T-helper 2 cell (primary cell): Measurements from ENCODE around the gene NUCB1.

Experiments
- DNase-seq, 5 experiments: peaks; one replicate each; pipeline versions ENCODE4 v3.0.0 to v3.0.0-alpha.2; 2012 to 2022

Gene NUCB1

DNA sequence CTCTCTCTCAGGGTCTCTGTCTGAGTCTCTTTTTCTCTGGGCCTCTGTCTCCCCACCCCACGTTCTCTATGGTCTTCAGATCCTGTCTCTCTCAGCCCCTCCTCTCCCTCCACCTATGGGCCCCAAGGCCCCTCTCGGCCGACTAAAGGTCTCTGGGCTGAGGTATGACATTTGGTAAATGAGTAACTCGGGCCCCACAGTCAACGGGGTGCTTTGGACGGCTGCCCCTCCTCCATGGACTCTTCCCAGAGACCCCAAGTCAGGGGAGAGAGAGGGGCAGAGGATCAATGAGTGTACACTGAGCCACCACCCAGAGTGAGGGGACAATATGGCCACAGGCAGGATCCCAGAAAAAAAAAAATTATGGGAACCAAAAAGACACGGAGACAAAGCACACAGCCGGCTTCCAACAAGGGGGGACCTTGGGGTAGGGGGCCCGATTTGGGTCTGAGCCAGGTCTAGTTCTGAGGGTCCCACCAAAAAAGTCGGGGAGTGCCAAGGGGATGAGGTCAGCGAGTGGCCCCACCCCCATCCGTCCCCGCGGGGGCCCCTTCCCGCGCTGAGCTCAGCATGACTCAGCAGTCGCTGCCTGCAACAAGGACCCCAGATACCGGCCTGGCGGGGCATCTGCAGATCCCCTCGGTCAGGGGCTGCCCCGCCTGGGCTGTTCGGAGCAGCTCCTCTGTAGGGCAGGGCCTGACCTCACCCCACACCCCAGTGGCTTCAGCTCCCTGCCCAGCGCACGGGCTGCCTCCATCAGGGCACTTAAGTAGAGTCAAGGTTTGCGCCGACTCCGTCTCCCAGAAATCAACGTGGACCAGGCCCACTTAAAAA lies 63.5 kb downstream of the NUCB1 start:
- DNase-seq, result peak; percentile 19 to 70 (median 29)

DNA sequence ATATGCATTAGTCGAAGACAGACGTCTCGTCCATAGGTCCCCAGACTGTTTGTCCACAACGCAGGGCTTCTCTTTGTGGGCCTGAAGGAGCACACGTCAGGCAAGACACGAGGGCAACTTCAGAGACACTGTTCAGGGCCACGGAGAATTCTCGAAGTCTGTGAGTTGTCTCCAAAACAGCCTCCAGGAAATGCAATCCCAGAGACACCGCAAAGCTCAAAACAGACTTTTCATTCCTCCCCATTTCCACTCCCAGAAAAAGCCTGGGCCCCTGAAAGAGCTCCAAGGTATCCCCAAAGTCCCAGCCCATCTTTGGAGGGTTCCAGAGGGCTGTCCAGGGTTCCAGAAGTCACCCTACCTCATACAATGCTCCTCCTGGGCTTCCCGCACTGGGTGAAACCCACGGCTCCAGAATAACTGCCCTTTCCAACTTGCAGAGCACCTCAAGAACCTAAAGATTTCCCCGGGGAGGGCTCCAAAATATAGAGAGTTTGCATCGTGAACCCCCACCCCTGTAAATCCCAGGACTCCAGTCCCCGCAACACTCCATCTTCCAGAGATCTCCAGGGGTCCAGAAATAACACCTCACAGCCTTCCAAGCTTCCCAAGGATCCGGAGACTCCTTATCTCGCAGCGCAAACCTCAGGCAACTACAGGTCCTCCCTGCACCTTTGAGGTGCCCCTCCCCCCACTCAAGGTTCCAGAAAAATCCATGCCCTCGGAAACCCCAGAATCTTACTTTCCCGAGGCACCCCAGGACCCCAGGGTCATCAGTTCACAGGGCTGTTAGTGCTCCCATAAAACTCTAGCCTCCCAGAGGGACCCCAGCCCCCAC lies 64.3 kb downstream of the NUCB1 start:
- DNase-seq, result no peak

DNA sequence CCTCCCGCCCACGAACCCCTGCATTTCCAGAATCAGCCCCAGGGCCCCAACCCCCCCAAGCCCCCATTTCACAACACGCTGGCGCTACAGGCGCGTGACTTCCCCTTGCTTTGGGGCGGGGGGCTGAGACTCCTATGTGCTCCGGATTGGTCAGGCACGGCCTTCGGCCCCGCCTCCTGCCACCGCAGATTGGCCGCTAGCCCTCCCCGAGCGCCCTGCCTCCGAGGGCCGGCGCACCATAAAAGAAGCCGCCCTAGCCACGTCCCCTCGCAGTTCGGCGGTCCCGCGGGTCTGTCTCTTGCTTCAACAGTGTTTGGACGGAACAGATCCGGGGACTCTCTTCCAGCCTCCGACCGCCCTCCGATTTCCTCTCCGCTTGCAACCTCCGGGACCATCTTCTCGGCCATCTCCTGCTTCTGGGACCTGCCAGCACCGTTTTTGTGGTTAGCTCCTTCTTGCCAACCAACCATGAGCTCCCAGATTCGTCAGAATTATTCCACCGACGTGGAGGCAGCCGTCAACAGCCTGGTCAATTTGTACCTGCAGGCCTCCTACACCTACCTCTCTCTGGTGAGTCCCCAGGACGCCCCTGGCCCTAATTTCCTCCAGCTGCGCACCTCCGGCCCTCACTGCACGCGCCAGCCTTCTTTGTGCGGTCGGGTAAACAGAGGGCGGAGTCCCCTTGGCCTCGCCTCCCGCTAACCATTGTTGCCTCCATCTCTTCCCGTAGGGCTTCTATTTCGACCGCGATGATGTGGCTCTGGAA lies 65.1 kb downstream of the NUCB1 start, which contains the start of gene FTL:
Gene FTL (plus strand): TSS at position 270 of the 766 bp plus-strand sequence. CDS start 199 bp downstream, at position 469.
- peak; percentile 70 to 96 (median 81) for DNase-seq

DNA sequence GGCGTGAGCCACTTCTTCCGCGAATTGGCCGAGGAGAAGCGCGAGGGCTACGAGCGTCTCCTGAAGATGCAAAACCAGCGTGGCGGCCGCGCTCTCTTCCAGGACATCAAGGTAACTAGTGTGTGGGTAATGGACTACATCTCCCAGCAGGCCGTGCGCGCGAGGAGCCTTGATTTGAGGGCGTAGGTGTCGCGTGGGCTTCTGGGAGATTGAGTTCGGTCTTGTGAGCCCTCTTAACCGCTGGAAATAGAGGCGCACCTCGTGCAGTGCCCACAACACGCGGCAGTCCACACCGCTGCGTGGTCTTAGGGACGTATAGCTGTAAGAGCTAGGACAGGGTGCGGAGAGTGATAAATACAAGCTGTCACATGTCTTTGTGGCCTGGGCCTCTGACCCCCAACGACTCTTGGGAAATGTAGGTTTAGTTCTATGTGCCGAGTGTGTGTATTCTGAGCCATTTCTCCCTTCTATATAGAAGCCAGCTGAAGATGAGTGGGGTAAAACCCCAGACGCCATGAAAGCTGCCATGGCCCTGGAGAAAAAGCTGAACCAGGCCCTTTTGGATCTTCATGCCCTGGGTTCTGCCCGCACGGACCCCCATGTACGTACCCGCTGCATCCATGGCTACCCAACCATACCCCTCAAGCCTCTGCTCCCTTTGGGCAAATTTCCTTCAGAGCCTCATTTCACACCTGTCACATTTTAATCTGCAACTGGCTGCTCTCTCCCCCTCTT lies 65.9 kb downstream of the NUCB1 start:
- peak; percentile 76 to 94 (median 86) for DNase-seq

DNA sequence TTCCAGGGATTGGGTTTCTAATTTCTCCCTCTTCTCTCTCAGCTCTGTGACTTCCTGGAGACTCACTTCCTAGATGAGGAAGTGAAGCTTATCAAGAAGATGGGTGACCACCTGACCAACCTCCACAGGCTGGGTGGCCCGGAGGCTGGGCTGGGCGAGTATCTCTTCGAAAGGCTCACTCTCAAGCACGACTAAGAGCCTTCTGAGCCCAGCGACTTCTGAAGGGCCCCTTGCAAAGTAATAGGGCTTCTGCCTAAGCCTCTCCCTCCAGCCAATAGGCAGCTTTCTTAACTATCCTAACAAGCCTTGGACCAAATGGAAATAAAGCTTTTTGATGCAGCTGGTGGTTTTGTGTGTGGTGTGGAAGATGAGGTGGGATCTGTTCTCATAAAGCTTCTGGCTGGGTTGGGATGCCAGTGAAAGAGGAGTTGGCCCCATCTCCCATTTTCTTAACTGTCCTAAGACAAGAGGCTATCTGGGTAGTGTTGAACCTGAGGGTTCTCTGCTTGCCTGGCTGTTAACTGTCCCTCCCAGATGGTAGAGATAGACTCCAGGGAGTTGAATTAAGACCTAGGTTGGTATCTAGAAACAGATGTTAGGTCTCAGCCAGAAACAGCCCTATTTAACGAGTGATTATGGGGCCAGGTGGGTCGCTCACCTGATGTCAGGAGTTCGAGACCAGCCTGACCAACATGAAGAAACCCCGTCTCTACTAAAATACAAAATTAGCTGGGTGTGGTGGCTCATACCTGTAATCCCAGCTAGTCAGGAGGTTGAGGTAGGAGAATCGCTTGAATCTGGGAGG lies 66.6 kb downstream of the NUCB1 start:
- no peak for DNase-seq

DNA sequence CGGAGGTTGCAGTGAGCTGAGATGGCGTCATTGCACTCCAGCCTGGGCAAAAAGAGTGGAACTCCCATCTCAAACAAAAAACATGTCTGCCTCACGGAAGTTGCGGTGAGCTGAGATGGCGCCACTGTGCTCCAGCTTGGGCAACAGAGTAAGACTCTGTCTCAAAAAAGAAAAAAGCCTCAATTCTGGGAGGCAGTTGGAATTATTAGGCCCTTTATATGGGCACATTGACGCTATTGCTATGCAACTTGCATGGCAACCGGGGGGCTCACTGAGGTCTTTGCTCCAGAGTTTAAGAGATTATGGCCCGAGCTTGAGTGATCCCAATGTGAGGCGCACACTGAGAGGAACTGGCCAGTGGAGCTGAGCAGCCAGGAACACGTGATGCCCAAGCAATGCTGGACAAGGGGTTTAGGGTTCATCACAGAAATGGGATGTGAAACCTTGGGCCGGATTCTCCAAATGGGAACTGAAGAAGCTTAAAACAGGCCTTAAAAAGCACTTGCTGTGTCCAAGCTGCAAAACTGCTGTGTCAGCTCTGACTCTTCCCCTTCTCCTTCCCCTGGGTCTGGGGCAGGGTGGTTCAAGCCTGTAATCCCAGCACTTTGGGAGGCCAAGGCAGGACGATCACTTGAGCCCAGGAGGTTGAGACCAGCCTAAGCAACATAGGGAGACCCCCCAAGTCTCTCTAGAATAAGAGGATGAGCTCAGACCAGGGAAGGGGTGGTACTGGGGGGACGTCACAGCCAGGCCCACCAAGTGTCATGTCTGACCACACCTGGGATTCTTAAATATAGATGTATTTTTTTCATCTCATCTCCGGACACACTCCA lies 67.5 kb downstream of the NUCB1 start:
- no peak for DNase-seq

DNA sequence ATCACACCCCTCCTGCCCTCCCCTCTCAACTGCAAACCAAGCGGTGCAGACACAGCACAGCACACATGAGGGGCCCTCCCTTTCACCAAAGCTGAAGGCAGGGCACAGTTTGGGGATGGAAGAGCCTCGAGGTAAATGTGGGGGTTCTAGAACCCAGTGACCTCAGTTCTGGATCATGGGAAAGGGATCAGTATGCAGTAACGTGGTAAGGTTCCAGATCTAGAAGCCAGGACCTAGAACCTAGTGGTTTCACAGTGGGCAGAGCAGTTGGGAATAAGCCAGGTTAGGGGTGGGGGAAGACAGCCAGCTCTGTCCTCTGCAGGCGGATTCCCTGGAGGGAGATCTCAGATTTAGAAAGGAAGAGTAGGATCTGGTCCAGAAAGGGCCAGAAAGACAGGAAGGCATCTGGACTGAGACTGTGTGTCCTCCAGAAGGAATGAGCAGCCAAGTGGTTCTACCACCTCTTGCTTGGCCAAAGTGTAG lies 68.1 kb downstream of the NUCB1 start:
- DNase-seq, result no peak

DNA sequence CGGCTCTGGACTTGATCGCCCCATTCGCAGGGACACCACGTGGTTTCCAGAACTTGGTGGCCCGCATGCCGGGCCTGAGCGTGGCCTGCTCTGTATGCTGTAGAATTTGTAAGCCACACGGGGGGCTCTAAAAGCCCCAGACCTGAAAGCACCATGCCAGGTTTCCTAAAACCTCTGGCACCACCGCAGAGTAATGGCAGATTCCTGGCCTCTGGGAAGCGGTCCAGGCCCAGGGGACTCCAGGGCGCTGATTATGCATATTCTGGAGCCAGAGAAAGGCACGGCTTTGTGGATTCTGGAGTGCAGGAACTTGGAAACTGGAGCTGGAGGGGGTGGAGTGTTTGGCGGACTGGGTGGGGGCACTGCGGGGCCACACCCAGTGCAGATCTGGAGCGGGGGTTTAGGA lies 68.7 kb downstream of the NUCB1 start:
- no peak for DNase-seq

DNA sequence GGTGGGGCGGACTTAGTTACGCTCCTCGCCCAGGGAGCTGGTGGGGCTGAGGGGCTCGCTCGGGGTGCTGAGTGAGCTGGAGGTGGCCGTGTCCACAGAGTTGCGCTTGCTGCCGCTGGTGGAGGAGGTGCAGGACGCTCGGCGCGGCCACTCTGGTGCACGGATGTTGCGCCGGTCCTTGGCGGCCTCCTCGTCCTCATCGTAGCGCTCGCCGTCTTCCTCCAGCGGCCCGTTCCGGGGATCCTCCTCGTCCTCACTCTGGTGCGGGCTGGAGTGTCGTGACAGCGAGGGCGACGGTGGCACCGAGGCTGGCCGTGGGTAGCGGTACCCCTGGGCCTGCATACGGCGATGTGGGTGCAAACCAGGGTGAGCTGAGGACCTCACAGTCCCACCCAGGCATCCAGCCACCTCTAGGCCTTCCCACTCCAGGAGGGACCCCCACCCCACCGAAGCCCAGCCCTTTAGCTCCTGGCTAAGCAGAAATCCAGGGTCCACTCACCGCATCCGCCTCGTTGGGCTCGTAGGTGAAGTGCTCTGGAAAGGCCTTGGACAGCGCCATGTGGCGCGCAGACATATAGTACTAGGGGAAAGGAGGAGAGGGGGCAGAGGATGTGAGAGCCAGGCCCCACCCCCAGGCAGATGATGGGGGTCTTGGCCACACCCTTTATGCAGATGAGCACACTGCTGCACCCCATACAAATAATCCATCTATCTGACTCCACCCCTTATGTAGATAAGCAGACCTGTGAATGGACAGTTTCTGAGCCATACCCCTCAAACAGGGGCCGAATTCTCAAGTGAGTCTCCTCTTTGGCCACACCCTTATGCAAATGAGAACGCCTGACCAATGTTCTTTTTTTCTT lies 69.4 kb downstream of the NUCB1 start:
- no peak for DNase-seq

DNA sequence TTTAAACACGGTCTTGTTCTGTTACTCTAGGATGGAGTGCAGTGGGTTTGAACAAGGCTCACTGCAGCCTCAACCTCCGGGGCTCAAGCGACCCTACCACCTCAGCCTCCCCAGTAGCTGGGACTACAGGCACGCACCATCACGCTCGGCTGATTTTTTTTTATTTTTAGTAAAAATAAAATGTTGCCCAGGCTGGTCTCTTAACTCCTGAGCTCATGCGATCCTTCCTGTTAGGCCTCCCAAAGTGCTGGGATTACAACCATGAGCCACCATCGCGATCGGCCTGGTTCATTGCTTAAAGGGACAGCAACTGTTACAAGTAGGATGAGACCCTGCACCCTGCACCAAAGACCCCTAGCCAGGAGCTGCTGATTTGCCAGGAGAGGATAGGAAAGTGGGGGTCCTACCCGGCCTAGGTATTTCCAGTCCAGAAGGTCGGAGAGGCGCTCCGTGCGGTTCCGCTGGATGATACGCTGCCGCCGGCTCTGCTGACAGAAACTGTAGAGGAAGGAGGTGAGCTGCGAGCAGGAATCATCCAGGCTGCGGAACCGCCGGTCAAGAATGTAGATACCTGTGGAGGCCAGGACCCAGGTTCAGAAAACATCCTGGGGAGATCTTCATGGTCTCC lies 70.1 kb downstream of the NUCB1 start:
- DNase-seq, result no peak

DNA sequence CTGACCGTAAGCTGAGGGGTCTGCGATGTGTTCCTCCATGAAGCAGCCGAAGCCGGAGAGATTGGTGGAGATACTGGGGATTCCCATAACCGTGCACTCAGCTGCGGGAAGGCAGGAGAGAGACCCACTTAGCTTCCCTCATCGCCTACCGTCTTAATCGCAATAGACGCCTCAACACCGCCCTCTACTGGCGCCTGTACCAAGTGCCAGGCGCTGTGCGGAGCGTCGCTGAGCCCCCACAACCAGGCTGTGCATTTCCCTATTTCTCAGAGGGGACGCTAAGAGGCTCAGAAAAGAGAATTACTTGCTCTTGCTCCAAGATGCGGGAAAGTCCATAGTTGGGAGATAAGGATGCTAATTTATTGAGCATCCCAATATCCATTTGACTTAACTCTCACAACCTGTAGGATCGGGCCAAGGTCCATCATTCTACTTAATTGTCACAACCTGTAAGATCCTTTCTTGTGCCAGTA lies 70.8 kb downstream of the NUCB1 start:
- DNase-seq, result peak; percentile 55 to 75 (median 73)
